Activated CD8-positive, alpha-beta memory T cell treated with anti-CD3 and anti-CD28 coated beads for 48 hours (primary cell): ENCODE data around the gene PTCRA.
"Not testable (repeated sequence)": the region's sequence is repeated elsewhere in the genome, so short reads cannot be mapped to it uniquely, and the experiment has no call there.

Experiments
- DNase-seq, 3 experiments: peaks; one replicate each; pipeline ENCODE4 v3.0.0-alpha.2; 2020; ENCODE audit warnings: low read depth in 2 of 3, low spot score in 2 of 3

PTCRA gene

DNA sequence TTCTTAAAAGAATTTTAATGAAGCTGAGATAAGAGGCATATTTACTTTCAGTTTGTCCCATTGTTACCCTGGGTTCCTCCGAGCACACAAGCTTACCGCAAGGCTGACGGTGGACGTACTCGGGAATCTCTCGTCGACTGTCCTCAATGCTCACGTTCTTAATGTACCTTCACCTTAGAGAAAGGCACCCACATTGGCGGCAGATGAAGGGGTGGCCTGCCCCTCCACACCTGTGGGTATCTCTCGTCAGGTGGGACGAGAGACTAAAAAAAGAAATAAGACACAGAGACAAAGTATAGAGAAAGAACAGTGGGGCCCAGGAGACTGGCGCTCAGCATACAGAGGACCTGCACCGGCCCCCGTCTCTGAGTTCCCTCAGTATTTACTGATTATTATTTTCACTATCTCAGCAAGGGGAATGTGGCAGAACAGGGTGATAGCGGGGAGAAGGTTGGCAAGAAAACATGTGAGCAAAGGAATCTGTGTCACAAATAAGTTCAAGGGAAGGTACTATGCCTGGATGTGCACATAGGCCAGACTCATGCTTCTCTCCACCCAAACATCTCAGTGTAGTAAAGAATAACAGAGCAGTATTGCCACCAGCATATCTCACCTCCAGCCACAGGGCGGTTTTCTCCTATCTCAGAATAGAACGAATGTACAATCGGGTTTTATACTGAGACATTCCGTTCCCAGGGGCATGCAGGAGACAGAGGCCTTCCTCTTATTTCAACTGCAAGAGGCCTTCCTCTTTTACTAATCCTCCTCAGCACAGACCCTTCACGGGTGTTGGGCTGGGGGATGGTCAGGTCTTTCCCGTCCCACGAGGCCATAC is 13.2 kb upstream of the PTCRA start:
- not testable (repeated sequence) for DNase-seq

DNA sequence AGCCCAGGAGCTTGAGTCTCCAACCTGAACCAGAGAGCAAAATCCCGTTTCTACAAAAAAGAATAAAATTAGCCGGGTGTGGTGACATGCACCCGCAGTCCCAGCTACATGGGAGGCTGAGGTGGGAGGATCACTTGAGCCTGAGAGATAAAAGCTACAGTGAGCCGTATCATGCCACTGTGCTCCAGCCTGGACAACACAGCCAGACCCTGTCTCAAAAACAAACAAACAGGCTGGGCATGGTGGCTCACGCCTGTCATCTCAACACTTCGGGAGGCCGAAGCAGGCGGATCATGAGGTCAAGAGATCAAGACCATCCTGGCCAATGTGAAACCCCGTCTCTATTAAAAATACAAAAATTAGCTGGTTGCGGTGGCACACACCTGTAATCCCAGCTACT is 11.4 kb upstream of the PTCRA start:
- no peak for DNase-seq

- DNase-seq = no peak
These were observed 8.5 kb upstream of the PTCRA start for GRCh38 chr6:42907336-42907735.

DNA sequence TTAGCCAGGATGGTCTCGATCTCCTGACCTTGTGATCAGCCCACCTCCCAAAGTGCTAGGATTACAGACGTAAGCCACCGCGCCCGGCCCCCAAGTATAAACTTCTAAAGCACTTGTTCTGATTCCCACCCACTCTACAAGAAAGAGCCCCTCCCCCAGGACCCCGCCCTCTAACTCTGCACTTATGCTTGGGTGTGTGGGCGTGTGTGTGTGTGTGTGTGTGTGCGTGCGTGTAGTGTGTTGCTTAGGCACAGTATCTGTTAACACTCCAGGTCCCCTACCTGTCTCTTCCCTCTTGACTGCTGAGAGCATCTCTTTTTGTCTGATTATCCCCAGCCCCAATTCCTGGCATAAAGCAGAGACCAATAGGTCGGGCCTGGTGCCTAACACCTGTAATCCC is 6.0 kb upstream of the PTCRA start:
- no peak for DNase-seq

GRCh38 chr6:42911171-42912021 is 4.5 kb upstream of the PTCRA start:
- DNase-seq = no peak

DNA sequence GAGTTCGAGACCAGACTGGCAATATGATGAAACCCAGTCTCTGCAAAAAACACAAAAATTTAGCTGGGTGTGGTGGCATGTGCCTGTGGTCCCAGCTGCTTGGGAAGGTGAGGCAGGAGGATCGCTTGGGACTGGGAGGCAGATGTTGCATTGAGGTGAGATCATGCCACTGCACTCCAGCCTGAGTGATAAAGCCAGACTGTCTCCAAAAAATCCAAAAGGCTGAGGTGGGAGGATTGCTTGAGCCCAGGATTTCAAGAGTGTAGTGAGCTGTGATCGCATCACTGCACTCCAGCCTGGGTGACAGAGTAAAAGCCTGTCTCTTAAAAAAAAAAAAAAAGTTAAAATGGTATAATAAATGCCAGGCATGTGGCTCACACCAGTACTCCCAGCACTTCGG is 1.3 kb upstream of the PTCRA start:
- DNase-seq = no peak

DNA sequence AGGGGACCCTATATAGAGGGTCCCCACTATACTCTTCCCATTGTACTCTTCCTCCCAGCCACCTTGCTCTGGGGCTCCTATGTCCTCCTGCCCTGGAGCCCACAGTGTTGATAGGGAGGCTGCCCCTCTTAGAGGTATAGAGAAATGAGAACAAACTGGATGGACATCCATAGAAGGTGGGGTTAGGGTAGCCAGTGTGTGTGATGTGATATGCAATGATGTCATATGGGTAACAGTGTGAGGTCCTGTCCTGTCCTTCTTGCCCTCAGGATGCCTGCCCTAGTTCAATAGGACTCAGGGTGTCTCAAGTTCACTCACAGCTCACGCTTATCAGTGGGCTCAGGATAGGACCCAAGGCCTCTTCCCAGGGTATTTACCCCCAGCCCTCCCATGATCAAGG is 435 bp downstream of the PTCRA start:
- DNase-seq = no peak

GRCh38 chr6:42921801-42922200 is 5.9 kb downstream of the PTCRA start:
- DNase-seq = no peak

GRCh38 chr6:42923666-42924065 is 7.8 kb downstream of the PTCRA start:
- no peak for DNase-seq

- no peak for DNase-seq
These were observed 9.5 kb downstream of the PTCRA start for GRCh38 chr6:42925248-42925857.

DNA sequence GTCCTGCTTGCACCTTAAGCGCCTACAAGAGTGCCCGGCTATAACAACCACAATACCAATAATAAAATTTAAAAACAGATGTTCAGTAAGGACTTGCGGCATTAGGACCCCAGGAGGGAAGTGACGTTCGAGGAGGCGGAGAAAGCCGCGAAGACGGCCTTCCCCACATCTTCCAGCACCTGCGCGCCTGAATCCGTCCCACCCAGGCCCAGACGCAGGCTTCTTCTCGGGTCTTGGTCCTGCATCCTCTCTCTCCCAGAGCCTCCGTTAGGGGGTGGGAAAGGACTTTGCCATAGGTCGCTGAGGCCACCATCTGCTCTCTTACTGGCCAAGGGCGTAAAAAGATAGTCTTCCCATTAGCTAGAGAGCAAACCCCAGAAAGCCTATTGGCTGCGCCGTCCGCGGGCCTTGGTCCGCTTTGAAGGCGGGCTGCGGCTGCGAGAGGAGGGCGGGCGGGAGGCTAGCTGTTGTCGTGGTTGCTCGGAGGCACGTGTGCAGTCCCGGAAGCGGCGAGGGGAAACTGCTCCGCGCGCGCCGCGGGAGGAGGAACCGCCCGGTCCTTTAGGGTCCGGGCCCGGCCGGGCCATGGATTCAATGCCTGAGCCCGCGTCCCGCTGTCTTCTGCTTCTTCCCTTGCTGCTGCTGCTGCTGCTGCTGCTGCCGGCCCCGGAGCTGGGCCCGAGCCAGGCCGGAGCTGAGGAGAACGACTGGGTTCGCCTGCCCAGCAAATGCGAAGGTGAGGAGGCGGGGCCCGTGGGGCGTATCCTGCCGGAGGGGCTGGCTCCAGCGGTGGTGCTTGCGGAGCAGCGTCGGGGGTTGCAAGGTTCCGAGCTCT is 13.3 kb downstream of the PTCRA start, which contains the start of gene CNPY3:
TSS of gene CNPY3 (plus strand) at position 495 of the 835 bp plus-strand sequence. CDS start at position 586, 91 bp downstream.
- DNase-seq = peak; percentile 69 to 94 (median 75)

DNA sequence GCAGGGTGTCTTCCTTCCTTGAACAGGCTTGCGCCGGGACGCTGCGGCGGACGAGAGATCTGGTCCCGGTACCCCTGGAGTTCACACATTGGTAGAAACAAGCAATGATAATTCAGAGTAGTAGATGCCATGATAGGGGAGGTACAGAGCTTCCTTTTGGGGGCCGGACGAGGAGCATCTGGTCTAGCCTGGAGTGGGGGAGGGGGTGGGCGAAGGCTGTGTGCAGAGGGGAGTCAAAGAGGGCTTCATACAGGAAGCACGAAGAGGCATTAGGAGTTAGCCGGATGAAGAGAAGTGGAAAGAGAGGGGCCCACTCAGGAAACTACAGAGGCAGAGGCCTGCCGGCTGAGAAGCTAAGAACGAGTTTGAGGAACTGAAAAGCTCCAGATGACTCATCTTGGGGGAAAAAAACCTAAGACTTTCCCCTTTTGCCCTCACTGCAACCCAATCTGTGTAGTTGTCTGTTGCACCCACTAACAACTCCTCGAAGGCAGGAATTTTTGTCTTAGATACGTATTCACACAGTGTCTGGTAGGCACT is 14.0 kb downstream of the PTCRA start:
- peak; percentile 31 to 52 (median 43) for DNase-seq

GRCh38 chr6:42932412-42932811 is 16.6 kb downstream of the PTCRA start:
- no peak for DNase-seq

DNA sequence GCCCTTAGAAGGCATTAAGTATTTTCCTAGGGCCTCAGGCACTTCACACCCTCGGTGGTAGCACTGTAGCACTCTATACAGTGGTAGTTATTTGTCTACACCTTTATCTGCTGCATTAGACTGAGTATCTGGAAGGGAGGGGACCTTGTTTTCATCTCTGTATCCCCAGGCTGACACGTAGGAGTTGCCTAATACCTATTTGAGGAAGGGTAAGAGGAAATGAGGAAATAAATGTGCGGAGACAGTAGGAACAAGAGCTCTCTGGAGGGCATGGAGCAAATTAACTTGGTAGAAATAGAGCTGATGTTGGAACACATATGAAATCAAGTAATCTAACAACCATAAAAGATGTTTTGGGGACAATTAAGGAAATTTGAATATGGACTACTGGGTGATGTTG is 17.4 kb downstream of the PTCRA start:
- no peak for DNase-seq

DNA sequence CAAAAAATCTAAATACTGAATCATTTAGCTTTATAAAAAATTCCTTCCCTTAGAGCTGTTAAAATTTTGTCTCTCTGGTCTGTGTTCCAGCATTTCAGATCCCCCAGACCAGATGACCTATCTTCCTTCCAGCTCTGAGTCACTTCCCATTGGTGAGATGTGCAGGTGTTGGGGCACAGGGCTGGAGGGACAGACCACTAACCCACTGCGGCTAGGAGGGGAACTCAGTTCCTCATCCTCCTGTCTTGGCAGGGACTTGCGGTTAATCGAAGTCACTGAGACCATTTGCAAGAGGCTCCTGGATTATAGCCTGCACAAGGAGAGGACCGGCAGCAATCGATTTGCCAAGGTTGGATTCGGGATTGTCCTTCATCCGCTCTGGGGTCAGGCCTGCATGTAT is 19.5 kb downstream of the PTCRA start:
- no peak for DNase-seq

DNA sequence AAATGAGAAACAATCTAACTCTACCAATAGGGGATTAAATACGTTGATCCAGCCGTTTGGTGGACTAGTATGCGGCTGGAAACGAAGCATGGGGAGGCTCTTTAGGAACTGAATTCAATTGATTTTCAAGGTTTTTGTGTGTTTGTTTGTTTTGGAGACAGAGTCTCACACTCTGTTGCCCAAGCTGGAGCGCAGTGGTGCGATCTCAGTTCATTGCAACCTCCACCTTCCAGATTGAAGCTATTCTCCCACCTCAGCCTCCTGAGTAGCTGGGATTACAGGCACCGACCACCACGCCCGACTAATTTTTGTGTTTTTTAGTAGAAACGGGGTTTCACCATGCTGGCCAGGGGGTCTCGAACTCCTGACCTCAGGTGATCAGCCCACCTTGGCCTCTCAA is 20.5 kb downstream of the PTCRA start:
- no peak for DNase-seq

DNA sequence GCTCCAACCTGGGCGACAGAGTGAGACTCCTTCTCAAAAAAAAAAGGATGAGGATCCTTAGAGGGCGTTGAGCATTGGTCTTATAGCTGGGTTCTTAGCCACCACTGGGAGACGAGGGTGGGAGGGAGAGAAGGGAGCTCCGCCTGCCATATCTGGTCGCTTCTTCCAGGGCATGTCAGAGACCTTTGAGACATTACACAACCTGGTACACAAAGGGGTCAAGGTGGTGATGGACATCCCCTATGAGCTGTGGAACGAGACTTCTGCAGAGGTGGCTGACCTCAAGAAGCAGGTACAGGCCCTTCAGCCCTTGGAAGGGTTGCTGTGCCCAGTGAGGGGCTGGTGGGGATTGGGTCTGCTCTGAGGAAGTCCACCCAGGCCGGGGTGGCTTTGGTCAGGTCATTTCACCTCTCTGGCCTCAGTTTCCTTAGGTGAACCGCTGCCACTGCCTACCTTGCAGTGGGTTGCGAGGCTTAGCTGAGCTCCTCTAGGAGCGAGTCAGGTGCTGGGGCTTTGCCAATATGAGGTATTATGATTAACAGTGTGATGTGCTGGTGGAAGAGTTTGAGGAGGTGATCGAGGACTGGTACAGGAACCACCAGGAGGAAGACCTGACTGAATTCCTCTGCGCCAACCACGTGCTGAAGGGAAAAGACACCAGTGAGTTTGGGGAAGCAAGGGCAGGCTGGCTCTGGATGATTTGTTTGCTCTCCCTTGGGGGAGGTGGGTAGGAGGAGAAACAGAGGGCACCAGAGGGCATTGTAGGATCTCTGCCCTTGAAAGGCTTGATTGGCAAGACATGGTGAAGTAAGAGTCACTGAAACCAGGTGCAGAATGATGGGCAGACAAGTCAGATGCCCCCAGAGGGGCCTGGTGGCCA is 21.9 kb downstream of the PTCRA start:
- DNase-seq = no peak

DNA sequence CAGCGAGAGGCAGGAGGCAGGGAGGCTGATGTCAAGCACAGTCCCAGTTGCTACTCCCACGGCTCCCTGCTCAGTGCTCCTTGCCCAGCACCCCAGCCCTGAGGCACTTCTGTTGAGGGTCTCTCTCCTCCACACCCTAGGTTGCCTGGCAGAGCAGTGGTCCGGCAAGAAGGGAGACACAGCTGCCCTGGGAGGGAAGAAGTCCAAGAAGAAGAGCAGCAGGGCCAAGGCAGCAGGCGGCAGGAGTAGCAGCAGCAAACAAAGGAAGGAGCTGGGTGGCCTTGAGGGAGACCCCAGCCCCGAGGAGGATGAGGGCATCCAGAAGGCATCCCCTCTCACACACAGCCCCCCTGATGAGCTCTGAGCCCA is 22.6 kb downstream of the PTCRA start:
- no peak for DNase-seq

DNA sequence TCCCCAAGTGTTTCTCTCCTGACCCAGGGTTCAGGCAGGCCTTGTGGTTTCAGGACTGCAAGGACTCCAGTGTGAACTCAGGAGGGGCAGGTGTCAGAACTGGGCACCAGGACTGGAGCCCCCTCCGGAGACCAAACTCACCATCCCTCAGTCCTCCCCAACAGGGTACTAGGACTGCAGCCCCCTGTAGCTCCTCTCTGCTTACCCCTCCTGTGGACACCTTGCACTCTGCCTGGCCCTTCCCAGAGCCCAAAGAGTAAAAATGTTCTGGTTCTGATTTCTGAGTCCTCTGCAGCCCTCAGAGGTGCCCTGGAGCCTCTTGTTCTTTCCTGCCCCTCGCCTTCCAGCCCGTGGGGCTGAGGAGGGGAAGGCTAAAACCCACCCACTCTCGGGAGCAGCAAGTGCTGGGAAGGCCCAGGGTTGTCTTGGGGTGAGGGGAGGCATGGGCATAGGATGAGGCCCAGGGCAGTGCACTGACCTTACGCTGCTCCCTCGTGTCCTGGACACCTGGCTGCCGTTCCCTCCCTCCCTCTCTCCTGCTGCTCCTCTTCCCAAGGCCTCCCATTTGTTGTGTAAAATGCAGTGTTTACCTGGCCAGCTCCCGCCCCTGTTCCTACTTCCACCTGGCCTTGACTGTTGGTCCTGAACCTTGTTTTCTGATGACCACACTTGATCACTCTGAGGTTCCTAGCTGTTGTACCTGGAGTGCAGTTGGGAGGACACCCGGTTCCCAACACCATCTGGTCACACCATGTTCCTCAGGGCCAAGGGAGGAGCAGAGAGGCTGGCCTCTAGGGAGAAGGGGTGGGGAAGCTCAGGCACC is 23.3 kb downstream of the PTCRA start:
- no peak for DNase-seq
